Activated CD8-positive, alpha-beta T cell treated with anti-CD3 and anti-CD28 coated beads, Interleukin-2, amount 10 ng/mL, durations not matched to agents 7 days and 5 days (primary cell): ENCODE data around the gene BICRA. TPM values are rescaled to one million over a fixed set of nuclear protein-coding genes. Genes with fewer than 3 reads are reported as not detected.
"Not testable (repeated sequence)": the region's sequence is repeated elsewhere in the genome, so short reads cannot be mapped to it uniquely, and the experiment has no call there.

Experiments used
- ATAC-seq: fragments of 150-1000 bp; cut with Tn5 transposase; one replicate; pipeline ENCODE4 v1.10.0; 2021; ENCODE audit warnings: moderate library complexity
- CTCF ChIA-PET: fragments of 350-600 bp; sonication (Branson Sonifier 250); formaldehyde crosslinking; loops from one replicate; lab custom pipeline; 2021; ENCODE audit warnings: antibody characterized with exemption; lab: Charles Lee
- POLR2A ChIA-PET: fragments of 350-600 bp; sonication (Branson Sonifier 250); formaldehyde crosslinking; loops from one replicate; lab custom pipeline; 2021; ENCODE audit warnings: antibody characterized with exemption; lab: Charles Lee
- DNase-seq: peaks from one replicate; pipeline ENCODE4 v3.0.0-alpha.2; 2020
- H3K27ac Mint-ChIP-seq: one replicate; pipeline ENCODE4 v1.8.0; 2021; ENCODE audit warnings: mild to moderate bottlenecking, mixed read lengths
- H3K27me3 Mint-ChIP-seq: one replicate; pipeline ENCODE4 v1.8.0; 2021; ENCODE audit warnings: low read depth, mixed read lengths
- H3K36me3 Mint-ChIP-seq: one replicate; pipeline ENCODE4 v1.8.0; 2021; ENCODE audit warnings: low read depth, mixed read lengths
- H3K4me1 Mint-ChIP-seq: one replicate; pipeline ENCODE4 v1.8.0; 2021; ENCODE audit warnings: low read depth, mixed read lengths
- H3K4me3 Mint-ChIP-seq: one replicate; pipeline ENCODE4 v1.8.0; 2021; ENCODE audit warnings: mild to moderate bottlenecking, mixed read lengths
- H3K9me3 Mint-ChIP-seq: one replicate; pipeline ENCODE4 v1.8.0; 2022; ENCODE audit warnings: mixed read lengths; ENCODE audit not compliant: insufficient read depth
- total RNA-seq, 2 experiments: library from RNA; stranded (reverse); gene quantifications; one replicate each; pipeline ENCODE4 v1.2.3, GENCODE V29; 2021

The BICRA gene
- total RNA-seq, 2 experiments from 2014 or later: 15.0 to 17.6 TPM

- Mint-ChIP-seq H3K4me1 (peaks cover 7% of the 10 kb centered on the region), H3K27ac (no peak overlapping the region), H3K36me3 (no peaks in the 10 kb centered on the region), H3K27me3 (peaks cover 28% of the 10 kb centered on the region), H3K9me3 (no peaks in the 10 kb centered on the region), H3K4me3 (no peak overlapping the region)
- DNase-seq (no peak), ATAC-seq (no peak)
- CTCF ChIA-PET: interaction anchor here (1.1 to 6.4 kb wide), 12 partner anchors 12 to 363 kb away, joined by 3 to 64 read pairs (median 6); partner anchors contain the start of genes DHX34 and NOP53
- POLR2A ChIA-PET: interaction anchor here (1.2 kb wide), 1 partner anchor 31 kb away, joined by 3 read pairs; no protein-coding TSS in a partner anchor
Measured at GRCh38 chr19:47711652-47712242, 102.8 kb downstream of the BICRA start.

- ChIA-PET POLR2A (interaction anchor here (1.0 to 1.2 kb wide), 2 partner anchors 30 to 32 kb away, joined by 3 read pairs; partner anchors contain the start of gene NOP53), CTCF (interaction anchor here (0.6 to 6.4 kb wide), 36 partner anchors 10 to 425 kb away, joined by 3 to 64 read pairs (median 4); partner anchors contain the start of genes DHX34 and NOP53)
- Mint-ChIP-seq H3K27ac (no peak within 1 kb of the TSS), H3K27me3 (peaks cover 28% of the 10 kb centered on the region), H3K4me3 (no peak within 1 kb of the TSS), H3K4me1 (peaks cover 2% of the 10 kb centered on the region), H3K9me3 (no peaks in the 10 kb centered on the region), H3K36me3 (no peaks in the 10 kb centered on the region)
- peak; percentile 75 for ATAC-seq
- peak; percentile 52 for DNase-seq
Measured at GRCh38 chr19:47713046-47714021, 104.4 kb downstream of the BICRA start, which contains the start of gene EHD2. TSS of gene EHD2 (plus strand) at chr19:47713422. CDS start at chr19:47716613, 3,191 bp downstream.

- no peaks in the 10 kb centered on the region for H3K36me3 Mint-ChIP-seq
Measured at GRCh38 chr19:47714339-47714738, 105.4 kb downstream of the BICRA start.

GRCh38 chr19:47714855-47715254 lies 105.9 kb downstream of the BICRA start:
- peaks cover 28% of the 10 kb centered on the region for H3K27me3 Mint-ChIP-seq
- H3K4me3 Mint-ChIP-seq, H3K36me3 Mint-ChIP-seq, POLR2A ChIA-PET, H3K4me1 Mint-ChIP-seq, H3K27ac Mint-ChIP-seq, ATAC-seq, DNase-seq, H3K9me3 Mint-ChIP-seq: not testable (repeated sequence)
- CTCF ChIA-PET: interaction anchor here (0.7 to 6.4 kb wide), 6 partner anchors 9 to 278 kb away, joined by 3 to 64 read pairs (median 4); partner anchors contain the start of gene NOP53

More at GRCh38 chr19:47714339-47714738, 105.4 kb downstream of the BICRA start:
- Mint-ChIP-seq H3K27ac (no peak overlapping the region), H3K4me1 (peaks cover 2% of the 10 kb centered on the region), H3K4me3 (no peak overlapping the region), H3K27me3 (peaks cover 28% of the 10 kb centered on the region), H3K9me3 (no peaks in the 10 kb centered on the region)
- no peak for DNase-seq
- POLR2A ChIA-PET: no interaction called here
- CTCF ChIA-PET: interaction anchor here (0.7 to 6.4 kb wide), 7 partner anchors 9 to 282 kb away, joined by 3 to 64 read pairs (median 4); partner anchors contain the start of gene NOP53
- ATAC-seq: no peak

DNA sequence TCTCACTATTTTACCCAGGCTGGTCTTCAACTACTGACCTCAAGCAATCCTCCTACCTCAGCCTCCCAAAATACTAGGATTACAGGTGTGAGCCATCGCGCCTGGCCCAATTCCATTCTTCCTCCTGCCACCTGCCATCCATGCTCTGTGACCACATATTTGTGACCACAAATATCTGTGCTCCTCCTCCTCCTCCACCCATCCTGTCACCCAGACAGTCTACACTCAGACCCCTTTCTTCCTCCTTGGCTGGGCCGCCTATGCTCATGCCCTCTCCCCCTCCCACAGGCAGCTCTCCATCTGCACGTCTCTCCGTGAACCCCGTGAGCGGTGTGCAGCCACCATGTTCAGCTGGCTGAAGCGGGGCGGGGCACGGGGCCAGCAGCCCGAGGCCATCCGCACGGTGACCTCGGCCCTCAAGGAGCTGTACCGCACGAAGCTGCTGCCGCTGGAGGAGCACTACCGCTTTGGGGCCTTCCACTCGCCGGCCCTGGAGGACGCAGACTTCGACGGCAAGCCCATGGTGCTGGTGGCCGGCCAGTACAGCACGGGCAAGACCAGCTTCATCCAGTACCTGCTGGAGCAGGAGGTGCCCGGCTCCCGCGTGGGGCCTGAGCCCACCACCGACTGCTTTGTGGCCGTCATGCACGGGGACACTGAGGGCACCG lies 107.5 kb downstream of the BICRA start:
- Mint-ChIP-seq H3K4me3 (no peak overlapping the region), H3K27me3 (peaks cover 34% of the 10 kb centered on the region), H3K36me3 (no peaks in the 10 kb centered on the region), H3K4me1 (peaks cover 2% of the 10 kb centered on the region), H3K9me3 (no peaks in the 10 kb centered on the region), H3K27ac (no peak overlapping the region)
- POLR2A ChIA-PET: no interaction called here
- no peak for DNase-seq
- no peak for ATAC-seq
- CTCF ChIA-PET: interaction anchor here (2.3 to 6.4 kb wide), 2 partner anchors 10 to 28 kb away, joined by 10 to 64 read pairs; partner anchors contain the start of gene NOP53

GRCh38 chr19:47718415-47719046 lies 109.6 kb downstream of the BICRA start:
- H3K4me1 Mint-ChIP-seq, DNase-seq, H3K9me3 Mint-ChIP-seq, CTCF ChIA-PET, H3K27ac Mint-ChIP-seq, H3K36me3 Mint-ChIP-seq, ATAC-seq, H3K4me3 Mint-ChIP-seq, POLR2A ChIA-PET: not testable (repeated sequence)
- peaks cover 25% of the 10 kb centered on the region for H3K27me3 Mint-ChIP-seq

GRCh38 chr19:47719047-47719859 lies 110.3 kb downstream of the BICRA start:
- CTCF ChIA-PET: no interaction called here
- Mint-ChIP-seq H3K27me3 (peaks cover 18% of the 10 kb centered on the region), H3K4me1 (no peaks in the 10 kb centered on the region), H3K9me3 (no peaks in the 10 kb centered on the region), H3K4me3 (no peak overlapping the region), H3K27ac (no peak overlapping the region), H3K36me3 (no peaks in the 10 kb centered on the region)
- POLR2A ChIA-PET: no interaction called here
- ATAC-seq (no peak), DNase-seq (no peak)

DNA sequence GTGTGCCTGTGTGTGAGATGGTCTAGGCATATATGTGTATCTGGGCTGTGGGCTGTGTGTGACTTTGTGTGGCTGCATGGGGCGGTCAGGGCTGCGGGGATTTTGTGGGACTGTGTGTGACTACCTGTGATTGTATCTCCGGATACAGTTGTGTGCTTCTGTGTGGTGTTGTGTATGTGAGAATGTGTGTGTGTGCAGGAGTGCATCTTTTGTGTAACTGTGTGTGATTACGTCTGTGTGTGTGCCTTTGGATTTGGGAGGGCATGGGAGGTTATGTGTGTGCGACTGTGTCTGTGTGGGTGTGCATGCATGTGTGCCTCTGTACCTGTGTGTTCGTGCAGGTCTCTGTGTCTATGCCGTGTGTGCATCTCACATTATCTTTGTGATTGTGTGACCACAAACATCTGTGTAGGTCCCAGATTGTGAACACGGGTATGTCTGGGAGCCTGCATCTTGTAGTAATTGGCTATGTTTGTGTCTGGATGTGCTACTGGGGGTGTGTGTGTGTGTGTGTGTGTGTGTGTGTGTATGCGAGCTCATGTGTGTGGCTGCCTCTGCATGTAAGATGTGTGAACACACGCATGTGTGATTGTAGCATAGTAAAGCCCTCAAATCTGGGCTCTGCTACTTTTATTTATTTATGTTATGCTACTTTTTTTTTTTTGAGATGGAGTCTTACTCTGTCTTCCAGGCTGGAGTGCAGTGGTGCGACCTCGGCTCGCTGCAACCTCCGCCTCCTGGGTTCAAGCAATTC lies 111.9 kb downstream of the BICRA start:
- Mint-ChIP-seq H3K4me3 (no peak overlapping the region), H3K9me3 (no peaks in the 10 kb centered on the region), H3K4me1 (no peaks in the 10 kb centered on the region), H3K27me3 (peaks cover 8% of the 10 kb centered on the region), H3K36me3 (no peaks in the 10 kb centered on the region), H3K27ac (no peak overlapping the region)
- CTCF ChIA-PET: interaction anchor here (1.2 kb wide), 1 partner anchor 284 kb away, joined by 3 read pairs; no protein-coding TSS in a partner anchor
- DNase-seq: no peak
- no peak for ATAC-seq
- POLR2A ChIA-PET: no interaction called here

GRCh38 chr19:47723581-47723940 lies 114.6 kb downstream of the BICRA start:
- ATAC-seq (peak; percentile 39), DNase-seq (no peak)

More at GRCh38 chr19:47723581-47723940, 114.6 kb downstream of the BICRA start:
- Mint-ChIP-seq H3K27ac (no peak overlapping the region), H3K4me3 (no peak overlapping the region), H3K9me3 (no peaks in the 10 kb centered on the region), H3K27me3 (peaks cover 12% of the 10 kb centered on the region), H3K36me3 (no peaks in the 10 kb centered on the region), H3K4me1 (peaks cover 4% of the 10 kb centered on the region)
- POLR2A ChIA-PET: interaction anchor here (0.6 kb wide), 1 partner anchor 33 kb away, joined by 4 read pairs; no protein-coding TSS in a partner anchor
- CTCF ChIA-PET: interaction anchor here (0.8 to 4.2 kb wide), 4 partner anchors 11 to 21 kb away, joined by 3 to 33 read pairs (median 7); partner anchors contain the start of gene EHD2
